Stimulated activated CD8-positive, alpha-beta memory T cell treated with anti-CD3 and anti-CD28 coated beads, Interleukin-2, amount 100 ng/mL, for 48 hours (primary cell): ENCODE results near the gene RYR2.

Source experiments
- DNase-seq, 2 donors: peaks; one replicate each; pipeline ENCODE4 v3.0.0-alpha.2; 2020; ENCODE audit warnings: low read depth in 2 of 2

RYR2 gene

GRCh38 chr1:237852342-237852741, 810.4 kb downstream of the RYR2 start:
- DNase-seq = no peak

- DNase-seq = no peak
These were observed 815.5 kb downstream of the RYR2 start for GRCh38 chr1:237857455-237857854.

- no peak for DNase-seq
These were observed 817.0 kb downstream of the RYR2 start for GRCh38 chr1:237858992-237859391.

GRCh38 chr1:237861944-237862343, 820.0 kb downstream of the RYR2 start:
- DNase-seq = no peak

GRCh38 chr1:237863234-237863633, 821.2 kb downstream of the RYR2 start:
- DNase-seq = no peak

GRCh38 chr1:237864338-237865244, 822.6 kb downstream of the RYR2 start:
- DNase-seq = peak in 1 of 2 donors; percentile 20

- DNase-seq = no peak
These were observed 825.5 kb downstream of the RYR2 start for GRCh38 chr1:237867380-237867888.

- no peak for DNase-seq
These were observed 827.0 kb downstream of the RYR2 start for GRCh38 chr1:237868817-237869600.

- no peak for DNase-seq
These were observed 831.7 kb downstream of the RYR2 start for GRCh38 chr1:237873487-237874211.

GRCh38 chr1:237875291-237875690, 833.3 kb downstream of the RYR2 start:
- DNase-seq = no peak

- DNase-seq = no peak
These were observed 835.6 kb downstream of the RYR2 start for GRCh38 chr1:237877631-237878030.

GRCh38 chr1:237878406-237878805, 836.4 kb downstream of the RYR2 start:
- DNase-seq = no peak

- no peak for DNase-seq
These were observed 837.2 kb downstream of the RYR2 start for GRCh38 chr1:237879195-237879594.
